HPDE6-E6E7 (cell line): ENCODE results near the gene TGM3.

Experiments used
- DNase-seq: peaks from one replicate; pipeline ENCODE4 v3.0.0; 2011; ENCODE audit warnings: missing footprints; ENCODE audit errors: extremely low spot score

TGM3 gene

GRCh38 chr20:2336471-2336870 lies 40.7 kb downstream of the TGM3 start:
- DNase-seq, result no peak

GRCh38 chr20:2337142-2337541 lies 41.3 kb downstream of the TGM3 start:
- DNase-seq, result no peak

GRCh38 chr20:2338411-2339066 lies 42.7 kb downstream of the TGM3 start:
- DNase-seq, result no peak

- no peak for DNase-seq
These were observed 44.3 kb downstream of the TGM3 start for GRCh38 chr20:2340136-2340535.

GRCh38 chr20:2340823-2341222 lies 45.0 kb downstream of the TGM3 start:
- DNase-seq, result no peak

- DNase-seq, result no peak
These were observed 45.5 kb downstream of the TGM3 start for GRCh38 chr20:2341336-2341735.

GRCh38 chr20:2342243-2342642 lies 46.4 kb downstream of the TGM3 start:
- DNase-seq, result no peak

- DNase-seq, result no peak
These were observed 50.4 kb downstream of the TGM3 start for GRCh38 chr20:2346188-2346587.

- DNase-seq, result no peak
These were observed 52.5 kb downstream of the TGM3 start for GRCh38 chr20:2348336-2348735.

- no peak for DNase-seq
These were observed 54.0 kb downstream of the TGM3 start for GRCh38 chr20:2349801-2350200.

GRCh38 chr20:2350606-2351005 lies 54.8 kb downstream of the TGM3 start:
- DNase-seq, result no peak

GRCh38 chr20:2353231-2353630 lies 57.4 kb downstream of the TGM3 start:
- DNase-seq, result no peak

GRCh38 chr20:2357114-2357513 lies 61.3 kb downstream of the TGM3 start:
- no peak for DNase-seq

- DNase-seq, result no peak
These were observed 62.2 kb downstream of the TGM3 start for GRCh38 chr20:2358006-2358405.

- DNase-seq, result no peak
These were observed 65.3 kb downstream of the TGM3 start for GRCh38 chr20:2361035-2361593.

GRCh38 chr20:2363187-2363586 lies 67.4 kb downstream of the TGM3 start:
- DNase-seq, result no peak

- no peak for DNase-seq
These were observed 67.8 kb downstream of the TGM3 start for GRCh38 chr20:2363587-2363986.

GRCh38 chr20:2364044-2364443 lies 68.2 kb downstream of the TGM3 start:
- DNase-seq, result no peak

GRCh38 chr20:2365091-2365490 lies 69.3 kb downstream of the TGM3 start:
- no peak for DNase-seq

GRCh38 chr20:2365666-2366065 lies 69.9 kb downstream of the TGM3 start:
- no peak for DNase-seq

GRCh38 chr20:2368621-2369020 lies 72.8 kb downstream of the TGM3 start:
- no peak for DNase-seq

GRCh38 chr20:2373098-2373497 lies 77.3 kb downstream of the TGM3 start:
- no peak for DNase-seq

GRCh38 chr20:2374346-2375125 lies 78.7 kb downstream of the TGM3 start:
- no peak for DNase-seq
